ENCODE measurements around the gene CYB5A.

CYB5A gene

DNA sequence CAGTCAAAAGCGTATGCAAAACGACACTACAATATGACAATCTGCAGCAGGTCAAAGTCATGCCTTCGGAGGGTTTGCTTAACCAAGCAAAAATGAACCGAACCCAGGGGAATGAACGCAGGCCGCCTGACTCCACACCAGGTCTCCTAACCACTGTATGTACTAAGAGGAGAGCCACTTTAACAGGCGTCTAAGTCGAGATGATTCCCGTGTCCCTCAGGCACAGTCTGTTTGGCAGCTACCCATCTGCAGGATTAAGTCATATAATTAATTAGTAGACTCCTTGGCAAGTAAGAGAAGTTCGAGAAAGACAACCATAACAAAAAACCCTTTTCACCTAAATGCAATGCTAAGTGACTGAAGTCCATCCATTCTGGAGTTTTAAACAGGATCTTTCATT is 15.2 kb downstream of the CYB5A start:
- no peak for DNase-seq (ENCODE audit: low read depth)

GRCh38 chr18:74275736-74276135 is 16.0 kb downstream of the CYB5A start:
- no peak for DNase-seq (ENCODE audit: low read depth)

GRCh38 chr18:74274700-74275099 is 17.1 kb downstream of the CYB5A start:
- no peak for DNase-seq (ENCODE audit: low read depth)

DNA sequence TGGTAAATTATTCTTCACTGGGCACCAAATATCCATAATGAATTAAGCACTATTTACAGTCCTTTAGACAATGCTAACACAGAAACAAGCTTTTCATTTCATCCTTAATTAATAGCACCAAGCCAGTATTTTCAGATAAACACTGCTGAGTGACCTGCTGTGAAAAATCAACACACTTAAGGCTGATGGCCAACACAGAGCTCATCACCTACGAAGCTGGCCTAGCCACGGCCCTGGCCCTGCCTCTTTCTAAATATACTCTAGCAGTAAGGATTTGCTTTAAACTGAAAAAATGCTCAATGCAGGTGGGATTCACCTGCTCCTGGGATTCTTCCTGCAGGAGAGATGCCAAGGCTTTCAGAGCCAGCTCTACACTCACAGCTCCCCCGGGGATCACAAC is 18.4 kb downstream of the CYB5A start:
- no peak for DNase-seq (ENCODE audit: low read depth)

DNA sequence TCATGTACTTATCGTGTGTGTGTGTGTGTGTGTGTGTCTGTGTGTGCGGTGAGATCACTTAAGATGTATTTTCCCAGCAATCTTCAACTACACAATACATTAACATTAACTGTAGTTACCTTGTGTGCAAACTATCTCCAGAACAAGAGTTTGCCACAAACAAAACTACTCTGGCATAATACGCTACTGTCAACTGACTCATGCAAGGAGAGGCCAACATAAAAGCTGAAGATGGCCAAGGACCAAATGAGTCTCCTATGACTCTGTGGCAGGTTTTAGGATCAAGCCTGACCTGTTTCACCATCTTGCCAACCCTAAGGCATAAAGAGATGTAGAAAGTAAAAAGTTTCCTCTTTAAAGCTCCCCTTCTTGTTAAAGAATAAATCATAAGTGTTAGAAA is 20.1 kb downstream of the CYB5A start:
- no peak for DNase-seq (ENCODE audit: low read depth)

GRCh38 chr18:74268933-74269620 is 22.7 kb downstream of the CYB5A start:
- no peak for DNase-seq (ENCODE audit: low read depth)

DNA sequence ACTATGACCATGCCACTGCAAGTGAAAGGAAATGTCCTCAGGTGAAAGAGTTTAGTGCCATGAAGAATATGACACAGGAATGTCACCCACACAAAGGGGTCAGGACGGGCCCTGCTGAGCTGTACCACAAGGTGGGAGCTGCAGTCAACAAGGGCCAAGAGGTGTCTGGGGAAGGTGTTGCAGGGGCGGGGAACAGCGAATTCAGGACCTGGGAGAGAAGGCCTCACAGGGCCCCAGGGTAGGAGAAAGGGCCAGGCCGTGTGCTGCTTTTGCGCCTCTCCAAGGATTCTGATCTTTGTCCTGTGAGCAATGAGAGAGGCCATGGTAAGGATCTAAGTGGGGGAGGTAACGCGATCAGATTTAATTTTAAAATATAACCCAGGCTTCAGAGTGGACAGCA is 23.6 kb downstream of the CYB5A start:
- DNase-seq (ENCODE audit: low read depth) = no peak

- DNase-seq (ENCODE audit: low read depth) = no peak
Observed at GRCh38 chr18:74266161-74266560, 25.6 kb downstream of the CYB5A start.

DNA sequence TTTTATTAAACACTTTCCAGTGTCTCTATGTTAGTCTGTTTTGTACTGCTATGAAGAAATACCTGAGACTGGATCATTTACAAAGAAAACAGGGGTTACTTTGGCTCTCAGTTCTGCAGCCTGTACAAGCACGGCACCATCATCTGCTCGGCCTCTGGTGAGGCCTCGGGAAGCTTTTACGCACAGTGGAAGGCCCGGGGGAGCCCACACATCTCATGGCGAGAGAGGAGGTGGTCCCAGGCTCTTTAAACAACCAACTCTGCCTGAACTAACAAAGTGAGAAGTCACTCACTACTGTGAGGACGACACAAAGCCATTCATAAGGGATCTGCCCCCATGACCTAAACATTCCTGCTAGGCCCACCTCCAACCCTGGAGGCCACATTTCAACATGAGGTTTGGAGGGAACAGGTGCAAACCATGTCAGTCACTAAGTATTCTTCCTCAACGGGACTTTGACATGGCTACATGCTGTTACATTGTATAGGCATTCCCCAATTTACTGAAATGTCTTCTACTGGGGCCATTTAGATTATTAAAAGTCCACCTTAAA is 26.1 kb downstream of the CYB5A start:
- DNase-seq (ENCODE audit: low read depth) = no peak

- no peak for DNase-seq (ENCODE audit: low read depth)
Observed at GRCh38 chr18:74264303-74265020, 27.3 kb downstream of the CYB5A start.

- no peak for DNase-seq (ENCODE audit: low read depth)
Observed at GRCh38 chr18:74261053-74261713, 30.6 kb downstream of the CYB5A start.

DNA sequence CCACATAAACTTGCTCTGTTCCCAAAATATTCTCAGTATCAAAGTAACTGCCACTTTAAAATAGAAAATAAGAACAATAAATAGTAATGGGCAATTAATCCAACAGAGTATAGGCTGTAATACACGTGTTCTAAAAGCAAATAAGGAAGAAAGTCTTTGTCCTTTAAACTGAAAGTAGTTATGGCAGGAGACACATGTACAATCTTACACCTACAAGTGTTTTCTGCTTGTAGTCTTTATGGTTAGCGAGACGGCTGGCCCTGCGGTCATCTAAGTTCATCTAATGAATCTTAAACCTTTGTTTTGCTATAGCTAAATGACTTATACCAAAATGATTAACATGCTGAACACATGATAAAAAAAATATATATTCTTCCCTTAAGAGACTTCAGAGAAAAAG is 32.4 kb downstream of the CYB5A start:
- no peak for DNase-seq (ENCODE audit: low read depth)

- no peak for DNase-seq (ENCODE audit: low read depth)
Observed at GRCh38 chr18:74257083-74257482, 34.7 kb downstream of the CYB5A start.

GRCh38 chr18:74256190-74256589 is 35.6 kb downstream of the CYB5A start:
- DNase-seq (ENCODE audit: low read depth) = no peak

GRCh38 chr18:74255131-74255616 is 36.6 kb downstream of the CYB5A start:
- DNase-seq (ENCODE audit: low read depth) = no peak

DNA sequence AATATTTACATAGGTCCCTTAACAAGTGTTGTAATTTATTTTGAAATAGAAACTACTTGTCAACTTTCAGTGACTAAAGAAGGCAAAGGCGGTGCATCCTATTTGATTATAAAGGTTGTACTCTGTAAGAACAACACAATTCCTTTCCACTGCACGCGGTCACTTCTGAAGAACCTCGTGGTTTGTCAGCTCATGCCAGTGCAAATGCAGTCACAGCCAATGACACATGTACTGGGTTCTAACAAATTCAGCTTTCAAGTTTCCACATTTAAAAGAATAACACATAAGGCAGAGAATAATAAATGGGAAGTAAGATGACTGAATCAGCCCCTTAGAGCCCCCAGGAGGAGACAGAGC is 39.7 kb downstream of the CYB5A start:
- DNase-seq (ENCODE audit: low read depth) = no peak

GRCh38 chr18:74251297-74252038 is 40.3 kb downstream of the CYB5A start:
- no peak for DNase-seq (ENCODE audit: low read depth)

DNA sequence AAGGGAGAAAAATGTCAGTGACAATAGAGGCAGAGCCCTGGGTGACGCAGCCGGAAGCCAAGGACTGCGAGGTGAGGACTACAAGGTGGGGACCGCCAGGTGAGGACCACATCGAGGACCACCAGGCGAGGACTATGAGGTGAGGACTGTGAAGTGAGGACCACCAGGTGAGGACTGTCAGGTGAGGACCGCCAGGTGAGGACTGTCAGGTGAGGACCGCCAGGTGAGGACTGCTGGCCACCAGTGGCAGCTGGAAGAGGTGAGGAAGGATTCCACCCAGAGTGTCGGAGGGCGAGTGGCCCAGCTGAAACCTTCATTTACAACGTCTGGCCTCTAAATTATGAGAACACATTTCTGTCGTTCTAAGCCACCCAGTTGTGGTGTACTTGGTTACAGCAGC is 41.6 kb downstream of the CYB5A start:
- DNase-seq (ENCODE audit: low read depth) = no peak

DNA sequence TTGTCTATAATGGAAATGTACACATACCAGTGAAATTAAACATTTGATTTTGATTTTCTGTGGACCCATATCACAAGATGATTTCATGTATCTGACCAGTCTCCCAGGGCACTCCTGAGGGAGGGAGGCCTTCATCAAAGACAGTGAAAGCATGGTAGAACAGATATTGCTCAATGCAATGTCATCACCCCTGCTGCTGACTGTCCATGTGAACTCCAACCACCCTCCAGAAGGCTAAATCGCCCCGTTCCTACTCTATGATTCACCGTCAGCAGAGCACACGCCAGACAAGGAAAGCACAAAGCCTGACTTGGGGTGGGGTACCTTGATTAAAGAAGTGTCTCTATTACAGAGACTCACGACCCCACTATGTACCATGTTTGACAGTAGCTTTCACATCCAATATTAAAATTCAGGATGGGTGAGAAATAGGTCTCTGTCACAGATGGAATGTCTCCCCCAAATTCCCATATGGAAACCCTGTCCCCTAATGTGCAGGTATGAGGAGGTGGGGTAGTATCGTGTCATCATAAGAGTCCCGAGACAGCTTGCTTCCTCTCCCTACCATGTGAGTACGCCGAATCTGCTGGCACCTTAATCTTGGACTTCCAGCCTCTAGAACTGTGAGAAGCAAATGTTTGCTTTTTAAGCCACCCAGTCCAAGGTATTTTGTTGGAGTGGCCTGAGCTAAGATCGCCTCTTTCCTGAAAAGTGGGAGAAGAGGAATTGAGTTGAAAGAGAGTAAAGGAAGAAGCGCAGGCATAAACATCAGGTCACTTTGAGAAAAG is 42.4 kb downstream of the CYB5A start:
- no peak for DNase-seq (ENCODE audit: low read depth)

- no peak for DNase-seq (ENCODE audit: low read depth)
Observed at GRCh38 chr18:74248595-74248994, 43.2 kb downstream of the CYB5A start.

- DNase-seq (ENCODE audit: low read depth) = no peak
Observed at GRCh38 chr18:74248189-74248588, 43.6 kb downstream of the CYB5A start.
